Ishikawa (cell line): ENCODE measurements around the gene NDFIP1.

Experiments
- CEBPB ChIP-seq: IDR thresholded peaks from 2 replicates; pipeline ENCODE4 v1.6.1; 2012
- EP300 ChIP-seq: IDR thresholded peaks from 2 replicates; pipeline ENCODE4 v1.6.1; 2012; ENCODE audit warnings: borderline replicate concordance
- TEAD4 ChIP-seq: IDR thresholded peaks from 2 replicates; pipeline ENCODE4 v1.6.1; 2012

- TF ChIP-seq EP300 (no peak), TEAD4 (no peak), CEBPB (no peak)
Observed at GRCh38 chr5:142120247-142120935, 11.8 kb downstream of the NDFIP1 start.
